Tibial nerve (tissue), 4 donors: ENCODE measurements around the gene TMEFF2. TPM values are rescaled to one million over a fixed set of nuclear protein-coding genes. Genes with fewer than 3 reads are reported as not detected.
A peak's percentile ranks its signal among the peaks of the same experiment; 100 is the strongest.

ENCODE experiments used
- DNase-seq, 2 donors: peaks; one replicate each; pipeline ENCODE4 v3.0.0-alpha.2; 2019; ENCODE audit warnings: low spot score in 2 of 2
- H3K27ac ChIP-seq, 4 donors: fragments of 200-600 bp; sonication (generic) in 3 of 4; one replicate each; pipeline ENCODE4 v1.5.1; 2017 to 2019; ENCODE audit warnings: mild to moderate bottlenecking in 1 of 4
- H3K27me3 ChIP-seq, 2 donors: fragments of 200-600 bp; sonication (generic) in 1 of 2; one replicate each; pipeline versions ENCODE4 v1.5.1 to v1.6.0; 2017 to 2019
- H3K36me3 ChIP-seq, 3 donors: fragments of 200-600 bp; sonication (generic); one replicate each; pipeline ENCODE4 v1.5.1; 2018 to 2019
- H3K4me1 ChIP-seq, 4 donors: fragments of 200-600 bp; sonication (generic) in 3 of 4; one replicate each; pipeline ENCODE4 v1.5.1; 2017 to 2019
- H3K4me3 ChIP-seq, 4 donors: fragments of 200-600 bp; sonication (generic) in 3 of 4; one replicate each; pipeline ENCODE4 v1.5.1; 2017 to 2019; ENCODE audit warnings: mild to moderate bottlenecking in 1 of 4, moderate library complexity in 1 of 4
- H3K9me3 ChIP-seq, 4 donors: fragments of 200-600 bp; sonication (generic) in 3 of 4; one replicate each; pipeline ENCODE4 v1.5.1; 2017 to 2019
- CTCF ChIP-seq, 5 experiments: fragments of 200-600 bp in 3 of 5; fragments of 450-650 bp in 2 of 5; sonication (generic) in 3 of 5; IDR thresholded peaks; one replicate each; pipeline ENCODE4 v1.5.1; 2016 to 2019; ENCODE audit warnings: antibody characterized with exemption in 5 of 5, mild to moderate bottlenecking in 3 of 5, moderate library complexity in 2 of 5
- EP300 ChIP-seq, 2 donors: sonication (generic); formaldehyde crosslinking; IDR thresholded peaks; one replicate each; pipeline ENCODE4 v1.6.1; 2017; ENCODE audit warnings: antibody characterized with exemption in 2 of 2, mild to moderate bottlenecking in 1 of 2
- POLR2A ChIP-seq, 2 donors: fragments of 450-650 bp; IDR thresholded peaks; one replicate each; pipeline ENCODE4 v1.6.1; 2017; ENCODE audit warnings: antibody characterized with exemption in 2 of 2, mild to moderate bottlenecking in 2 of 2, moderate library complexity in 2 of 2
- WGBS, 2 donors: methylation state at CpG; one replicate each; pipeline ENCODE4 v1.1.5; 2018; 5-methylcytosine and 5-hydroxymethylcytosine counted together
- total RNA-seq, 4 donors: library from RNA; depleted of rRNA; stranded (reverse); fragments of >200 nt; gene quantifications; one replicate each; pipeline ENCODE4 v1.1.0, GENCODE V29; 2016

Gene TMEFF2
- total RNA-seq, 4 donors from 2014 or later, result not detected

GRCh38 chr2:191932286-191932685 is 262.4 kb downstream of the TMEFF2 start:
- DNase-seq, result no peak
- TF ChIP-seq CTCF (IDR thresholded peaks at IDR 0.05), result no peak
- TF ChIP-seq EP300 (IDR thresholded peaks at IDR 0.05), result no peak
- TF ChIP-seq POLR2A (IDR thresholded peaks at IDR 0.05), result no peak
- Histone ChIP-seq H3K9me3 (no peaks in the 10 kb centered on the region), H3K4me3 (no peak overlapping the region), H3K4me1 (peaks cover 0 to 11% (median 4%) of the 10 kb centered on the region in 4 donors), H3K27ac (no peak overlapping the region), H3K36me3 (no peaks in the 10 kb centered on the region), H3K27me3 (no peaks in the 10 kb centered on the region)
- 70 to 82% methylated on average over 1 of the region's 1 CpG for WGBS, 2 donors

- peaks cover 0 to 16% (median 4%) of the 10 kb centered on the region in 4 donors for H3K4me1 ChIP-seq
- TF ChIP-seq POLR2A (IDR thresholded peaks at IDR 0.05) (no peak), CTCF (IDR thresholded peaks at IDR 0.05) (no peak), EP300 (IDR thresholded peaks at IDR 0.05) (no peak)
- no peak overlapping the region for H3K4me3 ChIP-seq
- no peaks in the 10 kb centered on the region for H3K36me3 ChIP-seq
- 66 to 79% methylated on average over 1 of the region's 1 CpG for WGBS, 2 donors
- no peaks in the 10 kb centered on the region for H3K9me3 ChIP-seq
- DNase-seq, result no peak
- no peaks in the 10 kb centered on the region for H3K27me3 ChIP-seq
- no peak overlapping the region for H3K27ac ChIP-seq
Observed at GRCh38 chr2:191931329-191931728, 263.4 kb downstream of the TMEFF2 start.

- H3K27ac ChIP-seq, result no peak overlapping the region
- peaks cover 0 to 16% (median 4%) of the 10 kb centered on the region in 4 donors for H3K4me1 ChIP-seq
- DNase-seq, result no peak
- WGBS, 2 donors, result 83 to 86% methylated on average over 3 of the region's 3 CpGs
- H3K27me3 ChIP-seq, result no peaks in the 10 kb centered on the region
- no peak overlapping the region for H3K4me3 ChIP-seq
- H3K9me3 ChIP-seq, result no peaks in the 10 kb centered on the region
- TF ChIP-seq EP300 (IDR thresholded peaks at IDR 0.05) (no peak), CTCF (IDR thresholded peaks at IDR 0.05) (no peak), POLR2A (IDR thresholded peaks at IDR 0.05) (no peak)
- no peaks in the 10 kb centered on the region for H3K36me3 ChIP-seq
Observed at GRCh38 chr2:191930205-191930604, 264.5 kb downstream of the TMEFF2 start.

GRCh38 chr2:191929288-191929687 is 265.4 kb downstream of the TMEFF2 start:
- Histone ChIP-seq H3K27ac (no peak overlapping the region), H3K36me3 (no peaks in the 10 kb centered on the region), H3K4me3 (no peak overlapping the region), H3K27me3 (no peaks in the 10 kb centered on the region), H3K4me1 (peaks cover 0 to 16% (median 4%) of the 10 kb centered on the region in 4 donors), H3K9me3 (no peaks in the 10 kb centered on the region)
- 57% methylated on average over 4 of the region's 4 CpGs for WGBS, 2 donors
- no peak for DNase-seq
- TF ChIP-seq CTCF (IDR thresholded peaks at IDR 0.05), result no peak
- TF ChIP-seq EP300 (IDR thresholded peaks at IDR 0.05), result no peak
- no peak for TF ChIP-seq POLR2A (IDR thresholded peaks at IDR 0.05)

- H3K27me3 ChIP-seq, result no peaks in the 10 kb centered on the region
- H3K4me3 ChIP-seq, result no peak overlapping the region
- no peak for DNase-seq
- no peaks in the 10 kb centered on the region for H3K36me3 ChIP-seq
- H3K9me3 ChIP-seq, result no peaks in the 10 kb centered on the region
- TF ChIP-seq POLR2A (IDR thresholded peaks at IDR 0.05) (no peak), EP300 (IDR thresholded peaks at IDR 0.05) (no peak), CTCF (IDR thresholded peaks at IDR 0.05) (no peak)
- WGBS, 2 donors, result 17 to 29% methylated on average over 3 of the region's 3 CpGs
- peaks cover 0 to 16% (median 4%) of the 10 kb centered on the region in 4 donors for H3K4me1 ChIP-seq
- peak overlapping the region in 2 of 4 donors; percentile 58 to 64 for H3K27ac ChIP-seq
Observed at GRCh38 chr2:191927991-191928390, 266.7 kb downstream of the TMEFF2 start.
